GM19351 (cell line): ENCODE measurements around the gene LRP3.

Experiments used
- ATAC-seq: cut with Tn5 transposase; IDR thresholded peaks from one replicate; pipeline ENCODE4 v1.9.1; 2021; ENCODE audit warnings: mild to moderate bottlenecking, moderate library complexity; ENCODE audit not compliant: unreplicated experiment

LRP3 gene

GRCh38 chr19:33235269-33235995 lies 41.3 kb downstream of the LRP3 start:
- ATAC-seq: peak; percentile 97

GRCh38 chr19:33235996-33236350 lies 41.8 kb downstream of the LRP3 start:
- ATAC-seq: no peak

GRCh38 chr19:33236696-33237390 lies 42.7 kb downstream of the LRP3 start:
- no peak for ATAC-seq

DNA sequence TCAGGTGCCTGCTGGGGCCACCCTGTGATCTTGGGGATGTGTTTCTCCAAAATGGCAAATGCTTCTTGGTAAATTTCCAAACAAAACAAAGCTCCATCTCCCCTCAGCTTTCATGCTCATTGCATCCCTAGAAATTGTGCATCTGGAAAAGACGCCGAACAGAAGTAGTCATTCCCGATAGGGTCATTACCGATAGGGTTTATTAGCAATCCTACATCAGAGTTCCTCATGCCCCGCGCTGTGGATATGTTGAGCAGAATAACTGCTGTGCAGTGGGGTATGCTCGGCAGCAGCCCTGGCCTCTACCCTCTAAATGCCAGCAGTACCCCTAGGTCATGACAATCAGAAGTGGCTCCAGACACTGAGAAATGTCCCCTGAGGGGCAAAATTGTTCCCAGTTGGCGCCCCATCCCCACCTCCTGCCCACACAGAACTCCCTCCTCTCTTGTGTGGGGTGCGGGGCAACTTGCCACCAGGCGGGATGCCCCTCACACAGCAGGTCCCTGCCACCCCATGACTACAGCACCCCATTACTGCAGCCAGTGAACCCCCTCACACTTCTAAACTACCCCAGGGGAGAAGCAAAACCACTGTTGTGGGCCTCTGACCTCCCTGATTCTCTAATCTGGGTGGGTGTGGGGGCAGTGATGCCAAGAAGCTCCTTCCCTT lies 44.5 kb downstream of the LRP3 start:
- ATAC-seq: no peak

GRCh38 chr19:33239223-33239975 lies 45.3 kb downstream of the LRP3 start:
- ATAC-seq: no peak

DNA sequence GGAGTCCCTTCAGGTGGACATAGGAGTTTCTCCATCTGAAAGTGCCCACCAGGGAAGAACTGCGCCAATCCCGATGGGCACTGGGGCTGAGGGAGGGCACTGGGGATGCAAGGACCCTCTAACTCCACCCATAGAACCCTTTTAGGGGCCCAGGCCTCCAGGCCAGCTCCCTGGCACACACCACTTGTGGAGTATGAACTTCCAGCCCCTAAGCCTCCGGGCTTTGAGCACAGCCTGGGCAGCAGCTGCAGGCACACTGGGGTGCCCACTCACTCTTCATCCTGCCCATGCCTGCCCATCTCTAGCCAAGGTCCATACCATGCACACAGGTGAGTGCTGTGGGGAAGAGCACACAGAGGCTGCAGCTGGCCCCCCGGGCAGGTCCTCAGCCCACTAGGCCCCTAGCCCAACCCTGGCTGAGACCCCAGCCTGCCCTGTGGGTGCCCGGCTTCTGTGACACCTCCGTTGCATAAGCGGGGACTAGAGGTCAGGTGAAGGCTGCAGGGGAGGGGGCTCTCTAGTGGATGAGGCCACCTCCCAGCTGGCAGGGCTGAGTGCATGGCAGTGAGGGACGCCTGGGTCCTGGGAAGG lies 46.1 kb downstream of the LRP3 start:
- ATAC-seq: no peak

- no peak for ATAC-seq
Measured at GRCh38 chr19:33241091-33241529, 47.0 kb downstream of the LRP3 start.

DNA sequence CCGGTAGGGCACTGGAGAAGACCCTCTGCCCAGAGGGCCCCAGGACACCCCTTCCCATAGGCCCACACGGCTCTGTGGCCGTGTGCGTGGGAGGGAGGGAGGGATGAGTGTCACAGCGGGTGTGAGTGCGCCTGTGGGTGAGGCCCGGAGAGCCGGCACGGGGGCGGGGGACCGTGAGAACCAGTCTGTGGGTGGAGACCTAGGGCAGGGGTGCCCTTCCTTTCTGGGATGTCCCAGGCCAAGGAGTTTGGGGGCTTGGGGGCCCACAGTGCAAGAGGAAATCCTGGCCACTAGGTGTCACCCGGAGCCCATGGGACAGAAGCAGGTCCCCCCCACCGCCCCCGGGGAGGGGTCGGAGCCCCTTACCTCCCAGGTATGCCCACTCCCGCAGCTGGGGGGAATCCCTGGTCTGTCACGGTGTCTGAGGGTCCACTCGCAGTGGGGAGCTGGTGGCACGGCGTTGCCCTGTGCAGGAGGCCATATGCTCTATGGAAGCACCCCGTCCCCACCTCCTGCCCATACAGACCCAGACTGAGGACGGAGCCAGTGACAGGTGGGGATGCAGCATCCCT lies 47.5 kb downstream of the LRP3 start:
- ATAC-seq: no peak

DNA sequence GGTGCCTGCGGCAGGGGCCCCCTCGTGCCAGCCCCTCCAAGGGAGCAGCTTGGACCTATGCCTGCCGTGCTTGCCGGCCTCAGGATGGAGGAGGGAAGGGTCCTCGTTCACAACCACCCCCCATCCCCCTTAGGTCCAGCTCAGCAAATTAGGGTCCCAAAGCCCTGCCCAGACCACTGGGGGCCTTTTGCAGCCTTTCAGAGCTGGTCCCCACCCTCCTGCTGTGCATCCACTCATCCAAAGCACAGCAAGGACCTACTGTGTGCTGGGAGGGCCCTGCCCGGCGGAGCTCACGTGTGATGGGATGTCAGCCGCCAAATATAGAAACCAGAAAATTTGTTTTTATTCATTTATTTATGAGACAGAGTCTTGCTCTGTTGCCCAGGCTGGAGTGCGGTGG lies 48.0 kb downstream of the LRP3 start:
- no peak for ATAC-seq

GRCh38 chr19:33242911-33243310 lies 48.8 kb downstream of the LRP3 start:
- ATAC-seq: no peak

DNA sequence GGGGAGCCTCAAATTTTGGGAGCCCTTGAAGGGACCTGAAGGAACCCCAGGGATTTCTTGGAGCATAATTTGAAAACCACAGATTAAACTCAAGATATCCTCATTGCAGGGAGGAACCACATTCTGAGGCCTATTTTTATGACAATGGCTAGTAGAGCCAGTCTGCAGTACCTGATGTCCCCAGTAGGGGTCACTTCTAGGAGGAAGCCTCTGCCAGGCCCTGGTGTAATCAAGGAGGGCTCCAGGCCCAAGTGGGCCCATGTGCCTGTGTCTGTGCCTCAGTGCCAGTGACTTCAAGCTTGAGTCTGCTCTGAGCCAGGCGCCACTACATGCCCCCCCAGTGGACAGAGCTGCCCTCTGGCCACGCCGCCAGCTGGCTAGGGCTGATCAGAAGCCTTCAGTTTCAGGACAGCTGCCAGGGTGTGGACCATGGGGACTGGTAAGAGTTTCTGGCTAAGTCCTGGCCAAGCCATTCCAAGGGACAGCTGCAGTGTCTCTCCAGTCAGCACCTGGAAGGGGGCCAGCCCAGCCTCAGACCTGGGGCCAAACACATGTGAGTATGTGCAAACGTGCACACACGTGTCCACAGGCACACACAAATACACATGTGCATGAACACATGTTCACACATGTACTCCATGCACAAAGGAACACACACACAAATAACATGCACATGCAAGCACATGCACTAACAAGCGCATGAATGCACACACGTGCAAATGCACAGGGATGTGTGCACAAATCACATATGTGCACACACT lies 52.0 kb downstream of the LRP3 start:
- ATAC-seq: no peak

DNA sequence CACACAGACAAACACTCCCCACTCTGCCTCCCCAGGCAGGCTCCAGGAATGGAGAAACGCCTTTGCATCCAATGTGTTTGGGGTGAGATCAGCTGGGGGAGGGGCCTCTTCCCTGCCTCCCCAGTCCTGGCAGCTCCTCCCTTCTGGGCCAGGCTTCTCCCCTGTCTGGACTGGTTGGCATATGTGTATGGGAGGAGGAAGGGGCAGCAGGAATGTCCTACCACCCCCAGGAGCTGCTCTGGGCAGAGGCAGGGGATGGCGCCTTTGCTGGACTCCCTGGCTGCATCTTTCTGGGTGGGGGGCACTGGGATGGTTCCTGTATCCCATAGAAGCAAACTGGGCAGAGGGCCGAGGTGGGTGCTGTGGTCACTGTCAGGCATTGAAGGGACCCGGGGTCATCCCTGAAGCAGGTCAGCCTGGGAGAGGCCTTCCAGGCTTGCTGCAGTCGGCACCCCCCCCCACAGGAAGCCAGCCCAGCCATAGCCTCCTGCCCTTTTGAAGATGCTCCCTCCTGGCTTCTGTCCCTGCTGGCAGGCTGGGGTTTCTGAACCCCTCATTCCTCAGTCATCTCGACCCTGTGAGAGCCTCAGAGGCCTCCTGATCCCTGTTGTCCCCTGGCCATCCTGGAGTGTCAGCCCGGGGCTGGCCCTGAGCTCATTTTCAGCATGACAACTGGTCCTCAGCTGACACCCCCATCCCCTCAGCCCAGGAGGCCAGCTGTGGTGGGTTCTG lies 52.7 kb downstream of the LRP3 start:
- ATAC-seq: no peak

DNA sequence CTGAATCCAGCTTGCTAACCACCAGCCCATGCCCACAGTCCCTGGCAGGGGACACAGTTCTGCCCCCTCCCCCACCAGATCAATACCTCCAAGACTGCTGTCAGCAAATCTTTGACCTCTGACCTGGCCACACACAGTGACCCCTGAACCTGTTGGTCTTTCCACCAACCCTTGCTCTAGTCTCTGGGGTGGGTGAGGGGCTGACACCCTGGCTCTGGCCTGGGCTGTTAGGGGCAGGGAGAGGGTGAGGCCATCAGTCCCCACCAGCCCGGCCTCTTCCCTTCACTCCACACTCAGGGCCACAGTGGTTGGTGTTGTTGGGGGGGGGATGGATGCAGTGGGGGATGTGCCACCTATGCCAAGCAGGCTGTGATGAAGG lies 53.3 kb downstream of the LRP3 start:
- ATAC-seq: no peak

- no peak for ATAC-seq
Measured at GRCh38 chr19:33248104-33248503, 54.0 kb downstream of the LRP3 start.

DNA sequence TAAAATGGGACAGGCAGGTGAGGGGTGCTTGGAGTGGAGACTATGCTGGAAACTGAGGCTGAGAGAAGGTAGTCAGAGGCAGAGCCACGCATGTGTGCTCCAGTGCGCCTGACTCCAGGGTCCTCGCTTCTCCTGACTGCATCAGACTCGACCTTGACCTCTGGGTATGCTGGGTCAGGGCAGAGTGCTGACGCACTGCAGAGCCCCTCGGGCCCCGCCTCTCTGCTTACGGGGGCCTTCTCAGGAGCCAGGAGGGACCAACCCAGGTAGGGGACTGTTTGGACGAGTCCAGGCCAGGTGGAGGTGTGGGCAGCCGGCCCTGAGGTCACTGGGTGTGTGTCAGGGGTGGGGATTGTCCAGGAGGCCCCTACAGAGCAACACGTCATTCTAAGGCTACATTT lies 54.4 kb downstream of the LRP3 start:
- ATAC-seq: no peak

GRCh38 chr19:33248954-33249613 lies 55.0 kb downstream of the LRP3 start:
- ATAC-seq: no peak

- ATAC-seq: no peak
Measured at GRCh38 chr19:33249740-33250366, 55.7 kb downstream of the LRP3 start.

DNA sequence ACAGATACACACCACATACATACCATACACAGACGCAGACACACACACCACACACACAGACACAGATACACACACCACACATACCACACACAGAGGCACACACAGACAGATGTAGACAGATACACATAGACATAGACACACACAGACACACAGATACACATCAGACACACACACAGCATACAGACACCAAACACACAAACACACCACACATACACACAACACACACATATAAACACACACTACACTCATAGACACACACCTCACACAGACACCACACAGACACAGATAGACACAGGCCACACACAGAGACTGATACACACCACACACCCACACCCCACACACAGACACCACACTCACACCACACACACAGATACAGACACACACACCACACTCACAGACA lies 56.4 kb downstream of the LRP3 start:
- no peak for ATAC-seq
